CD1c-positive myeloid dendritic cell (primary cell): ENCODE results near the gene SMARCB1.
"Not testable (repeated sequence)": the region's sequence is repeated elsewhere in the genome, so short reads cannot be mapped to it uniquely, and the experiment has no call there.

Experiments
- DNase-seq: peaks from one replicate; pipeline ENCODE4 v3.0.0-alpha.2; 2016; ENCODE audit errors: extremely low spot score

SMARCB1 gene

GRCh38 chr22:23846081-23846469 lies 59.3 kb downstream of the SMARCB1 start:
- no peak for DNase-seq

- no peak for DNase-seq
These were observed 60.6 kb downstream of the SMARCB1 start for GRCh38 chr22:23847310-23847920.

GRCh38 chr22:23847991-23848864 lies 61.5 kb downstream of the SMARCB1 start:
- DNase-seq: no peak

- DNase-seq: peak; percentile 91
These were observed 62.5 kb downstream of the SMARCB1 start for GRCh38 chr22:23849009-23850006.

GRCh38 chr22:23850136-23850611 lies 63.4 kb downstream of the SMARCB1 start:
- no peak for DNase-seq

- peak; percentile 36 for DNase-seq
These were observed 70.2 kb downstream of the SMARCB1 start for GRCh38 chr22:23856721-23857605.

- peak; percentile 99 for DNase-seq
These were observed 71.1 kb downstream of the SMARCB1 start, which contains the start of gene SLC2A11 for GRCh38 chr22:23857606-23858483. Gene SLC2A11 (plus strand): TSS chr22:23857875. CDS start chr22:23858000, 125 bp downstream.

- DNase-seq: no peak
These were observed 71.7 kb downstream of the SMARCB1 start for GRCh38 chr22:23858484-23858815.

GRCh38 chr22:23859201-23859600 lies 72.4 kb downstream of the SMARCB1 start:
- no peak for DNase-seq

- DNase-seq: not testable (repeated sequence)
These were observed 73.4 kb downstream of the SMARCB1 start for GRCh38 chr22:23860187-23860586.

- DNase-seq: peak; percentile 44
These were observed 75.3 kb downstream of the SMARCB1 start for GRCh38 chr22:23862103-23862502.

GRCh38 chr22:23864499-23865154 lies 77.9 kb downstream of the SMARCB1 start:
- not testable (repeated sequence) for DNase-seq

- DNase-seq: no peak
These were observed 81.8 kb downstream of the SMARCB1 start for GRCh38 chr22:23868580-23868979.

GRCh38 chr22:23874871-23875270 lies 88.1 kb downstream of the SMARCB1 start:
- DNase-seq: no peak

GRCh38 chr22:23875801-23876200 lies 89.0 kb downstream of the SMARCB1 start:
- DNase-seq: no peak

- no peak for DNase-seq
These were observed 90.8 kb downstream of the SMARCB1 start for GRCh38 chr22:23877566-23877965.

GRCh38 chr22:23878219-23878618 lies 91.5 kb downstream of the SMARCB1 start:
- DNase-seq: no peak

- no peak for DNase-seq
These were observed 95.6 kb downstream of the SMARCB1 start for GRCh38 chr22:23882370-23882769.

GRCh38 chr22:23883658-23884057 lies 96.9 kb downstream of the SMARCB1 start:
- DNase-seq: no peak
